Left kidney (tissue), 2 donors: ENCODE results near the gene SNTG2. TPM values are rescaled to one million over a fixed set of nuclear protein-coding genes. Genes with fewer than 3 reads are reported as not detected.
"Not testable (repeated sequence)": the region's sequence is repeated elsewhere in the genome, so short reads cannot be mapped to it uniquely, and the experiment has no call there.

ENCODE experiments used
- DNase-seq: peaks from one replicate; pipeline ENCODE4 v3.0.0-alpha.2; 2013
- polyA plus RNA-seq: library from polyadenylated mRNA; unstranded; fragments of 120-200 nt; gene quantifications from one replicate; pipeline ENCODE4 v1.2.1, GENCODE V29; 2013; ENCODE audit not compliant: insufficient read length

Gene SNTG2
- polyA plus RNA-seq, 1 donor, result 3.2 TPM

GRCh38 chr2:1097101-1097500, 146.5 kb downstream of the SNTG2 start:
- no peak for DNase-seq

- no peak for DNase-seq
These were observed 148.8 kb downstream of the SNTG2 start for GRCh38 chr2:1099418-1099817.

GRCh38 chr2:1101011-1101782, 150.5 kb downstream of the SNTG2 start:
- DNase-seq, result no peak

- no peak for DNase-seq
These were observed 151.4 kb downstream of the SNTG2 start for GRCh38 chr2:1101982-1102590.

GRCh38 chr2:1104364-1104763, 153.7 kb downstream of the SNTG2 start:
- DNase-seq, result no peak

- DNase-seq, result not testable (repeated sequence)
These were observed 155.7 kb downstream of the SNTG2 start for GRCh38 chr2:1106344-1106743.

GRCh38 chr2:1115843-1116539, 165.3 kb downstream of the SNTG2 start:
- DNase-seq, result no peak

GRCh38 chr2:1117569-1117968, 166.9 kb downstream of the SNTG2 start:
- DNase-seq, result no peak

GRCh38 chr2:1125217-1125616, 174.6 kb downstream of the SNTG2 start:
- no peak for DNase-seq

- no peak for DNase-seq
These were observed 175.2 kb downstream of the SNTG2 start for GRCh38 chr2:1125633-1126370.

- no peak for DNase-seq
These were observed 179.3 kb downstream of the SNTG2 start for GRCh38 chr2:1129982-1130381.

GRCh38 chr2:1130922-1131321, 180.3 kb downstream of the SNTG2 start:
- no peak for DNase-seq

GRCh38 chr2:1132328-1132969, 181.8 kb downstream of the SNTG2 start:
- DNase-seq, result peak; percentile 52

- DNase-seq, result not testable (repeated sequence)
These were observed 183.2 kb downstream of the SNTG2 start for GRCh38 chr2:1133896-1134295.

- no peak for DNase-seq
These were observed 184.0 kb downstream of the SNTG2 start for GRCh38 chr2:1134629-1135028.

GRCh38 chr2:1136067-1136466, 185.4 kb downstream of the SNTG2 start:
- DNase-seq, result no peak

GRCh38 chr2:1136846-1137245, 186.2 kb downstream of the SNTG2 start:
- no peak for DNase-seq

GRCh38 chr2:1137264-1137663, 186.6 kb downstream of the SNTG2 start:
- DNase-seq, result no peak

- no peak for DNase-seq
These were observed 187.3 kb downstream of the SNTG2 start for GRCh38 chr2:1137913-1138391.

GRCh38 chr2:1140389-1141003, 189.8 kb downstream of the SNTG2 start:
- no peak for DNase-seq

- no peak for DNase-seq
These were observed 190.4 kb downstream of the SNTG2 start for GRCh38 chr2:1141079-1141478.
